ENCODE results near the gene KRT33A. TPM values are rescaled to one million over a fixed set of nuclear protein-coding genes. Genes with fewer than 3 reads are reported as not detected.

KRT33A gene
- total and polyA plus RNA-seq, 2 of the 8 experiments (the other 6 are each of a cell fraction or from before 2014, with no cell fraction given) = not detected

DNA sequence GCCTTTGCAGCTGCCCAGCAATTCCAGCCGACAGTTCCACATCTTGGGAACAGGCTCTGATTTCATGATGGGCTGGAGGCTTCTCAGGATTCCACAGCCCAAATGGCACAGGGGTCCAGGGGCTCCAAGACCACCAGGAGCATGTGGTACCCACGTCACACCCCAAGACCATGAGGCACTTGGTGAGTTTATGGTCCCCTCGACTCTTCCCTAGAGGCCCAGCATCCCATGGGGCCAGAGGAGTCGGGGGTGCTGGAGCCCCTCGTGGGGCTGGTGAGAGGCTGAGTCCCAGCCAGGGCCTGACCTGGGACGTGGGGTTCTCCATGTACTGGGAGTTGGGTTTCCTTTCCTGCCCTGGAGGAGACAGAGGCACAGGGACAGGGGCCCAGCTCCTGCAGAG, 25.0 kb downstream of the KRT33A start:
- no peak overlapping the region for H3K27ac ChIP-seq (ENCODE audit: low read depth, low read length)
- H2BK12ac ChIP-seq (ENCODE audit: low read depth, low read length) = no peak overlapping the region
- H3K4ac ChIP-seq (replicated peaks; ENCODE audit: insufficient read length, low read depth, low read length) = no peak overlapping the region
- no peaks in the 10 kb centered on the region for H3K23me2 ChIP-seq (ENCODE audit: low read depth, low read length)
- H3K4me1 ChIP-seq (replicated peaks in 1 of 4; ENCODE audit: control insufficient read depth in 3 of 4, insufficient read depth in 4 of 4, low read length in 3 of 4) = no peaks in the 10 kb centered on the region; a peak in 1 of 7 replicates
- TF ChIP-seq POLR2A (IDR thresholded peaks at IDR 0.05; ENCODE audit: control extremely low read depth in 1 of 2, low read depth in 2 of 2, low read length in 2 of 2) (no peak), CEBPB (IDR thresholded peaks at IDR 0.05; ENCODE audit: low read depth, low read length) (no peak), RBBP5 (IDR thresholded peaks at IDR 0.05; ENCODE audit: borderline replicate concordance, low read depth, low read length) (no peak), SIRT6 (IDR thresholded peaks at IDR 0.05; ENCODE audit: low read length) (no peak), SP1 (IDR thresholded peaks at IDR 0.05; ENCODE audit: low read depth, low read length) (no peak), EP300 (IDR thresholded peaks at IDR 0.05; ENCODE audit: borderline replicate concordance in 1 of 2, low read depth in 2 of 2, low read length in 2 of 2) (no peak), POU5F1 (IDR thresholded peaks at IDR 0.05; ENCODE audit: low read depth, low read length) (no peak), JUND (IDR thresholded peaks at IDR 0.05; ENCODE audit: low read length) (no peak)
- H2BK20ac ChIP-seq (ENCODE audit: low read length) = no peak overlapping the region
- H2AFZ ChIP-seq (ENCODE audit: low read length) = no peak overlapping the region
- H3K23ac ChIP-seq (ENCODE audit: insufficient read length) = no peak overlapping the region
- H3K4me3 ChIP-seq (ENCODE audit: extremely low read depth in 1 of 4, insufficient read depth in 2 of 4, low read depth in 3 of 4, low read length in 4 of 4) = no peak overlapping the region
- CTCF ChIA-PET (ENCODE audit: partially characterized antibody) = interaction anchor here (1.7 kb wide), 1 partner anchor 463 kb away, joined by 4 read pairs; no protein-coding TSS in a partner anchor
- H2BK5ac ChIP-seq (ENCODE audit: low read depth, low read length) = no peak overlapping the region
- FAIRE-seq (no peak), DNase-seq (ENCODE audit: low read depth in 1 of 2, low spot score in 2 of 2) (no peak)
- H4K20me1 ChIP-seq (replicated peaks in 1 of 2; ENCODE audit: control insufficient read depth in 1 of 2, insufficient read depth in 2 of 2, low read length in 2 of 2) = no peaks in the 10 kb centered on the region
- no peaks in the 10 kb centered on the region for H3K27me3 ChIP-seq (replicated peaks in 1 of 4; ENCODE audit: control insufficient read depth in 3 of 4, extremely low read depth in 1 of 4, insufficient read depth in 3 of 4, low read length in 3 of 4)
- H3K14ac ChIP-seq (ENCODE audit: insufficient read length) = no peak overlapping the region
- H4K8ac ChIP-seq (ENCODE audit: extremely low read depth, insufficient read depth, low read length) = no peak overlapping the region
- no peak overlapping the region for H3K18ac ChIP-seq (ENCODE audit: extremely low read depth, low read length)
- no peaks in the 10 kb centered on the region for H3K9me3 ChIP-seq (ENCODE audit: insufficient read depth in 2 of 2, low read depth in 1 of 2, low read length in 1 of 2)
- POLR2A ChIA-PET (ENCODE audit: partially characterized antibody) = no interaction called here
- no peak overlapping the region for H2BK120ac ChIP-seq (replicated peaks; ENCODE audit: low read depth, low read length)
- no peak overlapping the region for H4K5ac ChIP-seq (ENCODE audit: insufficient read length, low read depth, low read length)
- no peaks in the 10 kb centered on the region for H3K79me1 ChIP-seq (ENCODE audit: low read depth, low read length)
- no peak overlapping the region for H3K4me2 ChIP-seq (ENCODE audit: insufficient read depth in 1 of 2, low read depth in 2 of 2, low read length in 2 of 2)
- no peak overlapping the region for H4K91ac ChIP-seq (replicated peaks; ENCODE audit: insufficient read length, low read length)
- no peak overlapping the region for H2BK15ac ChIP-seq (ENCODE audit: low read length)
- H3K36me3 ChIP-seq (ENCODE audit: control insufficient read depth in 2 of 4, insufficient read depth in 4 of 4, low read length in 3 of 4) = no peaks in the 10 kb centered on the region
- H3K79me2 ChIP-seq (ENCODE audit: control insufficient read depth in 1 of 2, insufficient read depth in 2 of 2, low read length in 2 of 2) = no peaks in the 10 kb centered on the region
- WGBS, 2 experiments (ENCODE audit: extremely low coverage in 1 of 2, insufficient coverage in 1 of 2, insufficient read length in 1 of 2, insufficient replicate concordance in 2 of 2, low coverage in 1 of 2, low lambda C conversion rate in 2 of 2, missing lambda C conversion rate in 1 of 2) = 78% methylated on average over 4 of the region's 6 CpGs; no CpG with 5 or more reads in 1 of the 2 experiments
- no peak overlapping the region for H3K56ac ChIP-seq (replicated peaks; ENCODE audit: insufficient read length, low read depth, low read length)
- no peak overlapping the region for H2AK5ac ChIP-seq (ENCODE audit: low read depth, low read length)
- H3K9ac ChIP-seq (replicated peaks in 1 of 4; ENCODE audit: extremely low read depth in 1 of 4, low read depth in 3 of 4, low read length in 3 of 4) = no peak overlapping the region

All from H1 (cell line).